Suprapubic skin (tissue), 4 donors: ENCODE results near the gene DCTD. TPM values are rescaled to one million over a fixed set of nuclear protein-coding genes. Genes with fewer than 3 reads are reported as not detected.

Experiments used
- DNase-seq, 2 donors: peaks; one replicate each; pipeline ENCODE4 v3.0.0-alpha.2; 2019; ENCODE audit warnings: low spot score in 2 of 2
- H3K27ac ChIP-seq: fragments of 200-600 bp; sonication (generic); one replicate; pipeline ENCODE4 v1.5.1; 2019
- H3K27me3 ChIP-seq: fragments of 200-600 bp; sonication (generic); one replicate; pipeline ENCODE4 v1.5.1; 2019
- H3K36me3 ChIP-seq: fragments of 200-600 bp; sonication (generic); one replicate; pipeline ENCODE4 v1.5.1; 2019
- H3K4me1 ChIP-seq: fragments of 200-600 bp; sonication (generic); one replicate; pipeline ENCODE4 v1.5.1; 2019
- H3K4me3 ChIP-seq: fragments of 200-600 bp; sonication (generic); one replicate; pipeline ENCODE4 v1.5.1; 2019; ENCODE audit warnings: mild to moderate bottlenecking
- H3K9me3 ChIP-seq: fragments of 200-600 bp; sonication (generic); one replicate; pipeline ENCODE4 v1.5.1; 2019
- EP300 ChIP-seq: sonication (generic); formaldehyde crosslinking; IDR thresholded peaks from one replicate; pipeline ENCODE4 v1.6.1; 2017; ENCODE audit warnings: antibody characterized with exemption
- POLR2A ChIP-seq, 2 donors: fragments of 450-650 bp; IDR thresholded peaks; one replicate each; pipeline ENCODE4 v1.6.1; 2017; ENCODE audit warnings: antibody characterized with exemption in 2 of 2, mild to moderate bottlenecking in 2 of 2, moderate library complexity in 2 of 2
- POLR2AphosphoS5 ChIP-seq, 3 donors: sonication (generic); formaldehyde crosslinking; IDR thresholded peaks; one replicate each; pipeline ENCODE4 v1.6.1; 2017; ENCODE audit warnings: antibody characterized with exemption in 3 of 3
- WGBS: methylation state at CpG from one replicate; pipeline ENCODE4 v1.1.5; 2018; 5-methylcytosine and 5-hydroxymethylcytosine counted together
- total RNA-seq, 4 donors: library from RNA; depleted of rRNA; stranded (reverse); fragments of >200 nt; gene quantifications; one replicate each; pipeline ENCODE4 v1.1.0, GENCODE V29; 2016
- TF ChIP-seq, protein P1 (sequence below), 2 donors: fragments of 200-600 bp in 1 of 2; fragments of 450-650 bp in 1 of 2; sonication (generic) in 1 of 2; IDR thresholded peaks; one replicate each; pipeline ENCODE4 v1.5.1; 2016 to 2019; ENCODE audit warnings: antibody characterized with exemption in 2 of 2, mild to moderate bottlenecking in 1 of 2, moderate library complexity in 1 of 2

DCTD gene
- total RNA-seq, 4 donors from 2014 or later = 32.7 to 40.7 (median 38.9) TPM

DNA sequence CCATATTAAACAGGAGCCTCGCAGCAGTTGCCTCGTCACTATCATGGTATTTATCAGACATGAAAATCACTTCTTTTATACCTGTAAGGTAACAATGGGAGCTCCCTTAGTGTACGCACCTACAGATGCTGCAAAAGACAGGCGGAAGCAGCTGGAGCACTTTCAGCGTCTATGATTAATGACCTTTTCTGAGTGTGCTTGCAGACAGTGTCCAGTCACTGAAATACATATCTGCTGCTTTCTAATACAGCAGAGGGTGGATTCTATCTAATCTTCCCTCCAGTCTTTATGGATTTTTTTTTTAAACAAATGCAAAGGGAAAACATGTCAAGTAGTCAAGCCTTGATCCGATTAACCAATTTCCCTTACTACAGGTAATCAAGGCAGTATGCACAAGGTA is 24.1 kb downstream of the DCTD start:
- peaks cover 87% of the 10 kb centered on the region for H3K36me3 ChIP-seq
- no peak overlapping the region for H3K27ac ChIP-seq
- no peak for DNase-seq
- no peaks in the 10 kb centered on the region for H3K27me3 ChIP-seq
- no peaks in the 10 kb centered on the region for H3K9me3 ChIP-seq
- TF ChIP-seq EP300 (no peak), POLR2A (IDR thresholded peaks at IDR 0.05) (no peak), POLR2AphosphoS5 (IDR thresholded peaks at IDR 0.05) (no peak)
- TF ChIP-seq, protein P1, sequence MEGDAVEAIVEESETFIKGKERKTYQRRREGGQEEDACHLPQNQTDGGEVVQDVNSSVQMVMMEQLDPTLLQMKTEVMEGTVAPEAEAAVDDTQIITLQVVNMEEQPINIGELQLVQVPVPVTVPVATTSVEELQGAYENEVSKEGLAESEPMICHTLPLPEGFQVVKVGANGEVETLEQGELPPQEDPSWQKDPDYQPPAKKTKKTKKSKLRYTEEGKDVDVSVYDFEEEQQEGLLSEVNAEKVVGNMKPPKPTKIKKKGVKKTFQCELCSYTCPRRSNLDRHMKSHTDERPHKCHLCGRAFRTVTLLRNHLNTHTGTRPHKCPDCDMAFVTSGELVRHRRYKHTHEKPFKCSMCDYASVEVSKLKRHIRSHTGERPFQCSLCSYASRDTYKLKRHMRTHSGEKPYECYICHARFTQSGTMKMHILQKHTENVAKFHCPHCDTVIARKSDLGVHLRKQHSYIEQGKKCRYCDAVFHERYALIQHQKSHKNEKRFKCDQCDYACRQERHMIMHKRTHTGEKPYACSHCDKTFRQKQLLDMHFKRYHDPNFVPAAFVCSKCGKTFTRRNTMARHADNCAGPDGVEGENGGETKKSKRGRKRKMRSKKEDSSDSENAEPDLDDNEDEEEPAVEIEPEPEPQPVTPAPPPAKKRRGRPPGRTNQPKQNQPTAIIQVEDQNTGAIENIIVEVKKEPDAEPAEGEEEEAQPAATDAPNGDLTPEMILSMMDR (IDR thresholded peaks at IDR 0.05) = no peak
- H3K4me3 ChIP-seq = no peak overlapping the region
- no peaks in the 10 kb centered on the region for H3K4me1 ChIP-seq
- WGBS = 90% methylated on average over 6 of the region's 6 CpGs

DNA sequence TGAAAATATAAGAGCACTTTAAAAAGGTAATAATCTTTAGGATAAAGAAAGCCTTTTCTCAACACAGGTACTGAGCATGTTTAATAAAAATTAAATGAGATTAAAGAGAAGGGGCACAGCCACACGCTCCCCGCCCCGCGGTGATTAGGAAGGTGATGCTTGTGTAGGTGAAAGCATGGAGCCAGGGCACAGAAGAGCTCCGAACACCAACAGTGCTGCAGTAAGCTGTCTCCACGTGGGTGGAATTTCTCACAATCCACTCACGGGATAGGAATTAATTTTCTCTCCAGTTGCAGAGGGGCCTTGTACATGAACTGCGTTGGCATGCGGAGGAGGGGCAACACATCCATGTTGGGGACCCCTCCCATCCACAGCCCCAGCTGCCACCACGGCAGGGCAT is 27.0 kb downstream of the DCTD start:
- H3K27me3 ChIP-seq = no peaks in the 10 kb centered on the region
- H3K4me3 ChIP-seq = no peak overlapping the region
- H3K27ac ChIP-seq = no peak overlapping the region
- H3K9me3 ChIP-seq = no peaks in the 10 kb centered on the region
- TF ChIP-seq EP300 = no peak
- no peak for TF ChIP-seq POLR2AphosphoS5 (IDR thresholded peaks at IDR 0.05)
- no peak for TF ChIP-seq POLR2A (IDR thresholded peaks at IDR 0.05)
- TF ChIP-seq, protein P1 (IDR thresholded peaks at IDR 0.05) = no peak
- no peaks in the 10 kb centered on the region for H3K4me1 ChIP-seq
- peaks cover 79% of the 10 kb centered on the region for H3K36me3 ChIP-seq
- 92% methylated on average over 7 of the region's 10 CpGs for WGBS
- DNase-seq = no peak

DNA sequence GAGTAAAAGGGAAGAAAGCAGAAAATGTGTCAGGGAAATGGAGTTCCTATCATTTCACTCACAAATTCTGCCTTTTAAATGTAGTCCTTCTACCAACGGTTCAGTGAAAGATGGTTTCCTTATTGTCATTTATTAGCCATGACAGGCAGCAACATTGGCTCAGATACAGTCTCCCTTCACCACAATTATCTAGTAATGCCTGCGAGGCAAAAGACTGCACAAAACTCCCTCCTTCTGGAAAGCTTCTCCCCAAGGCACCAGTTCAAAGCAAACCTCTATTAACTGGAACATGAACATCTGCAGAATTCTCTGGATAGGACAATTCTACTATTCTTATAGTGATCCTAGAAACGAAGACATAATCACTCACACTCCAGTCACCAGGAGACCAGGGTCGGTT is 28.3 kb downstream of the DCTD start:
- H3K4me3 ChIP-seq = no peak overlapping the region
- no peak for TF ChIP-seq EP300
- no peak for TF ChIP-seq POLR2AphosphoS5 (IDR thresholded peaks at IDR 0.05)
- TF ChIP-seq POLR2A (IDR thresholded peaks at IDR 0.05) = no peak
- TF ChIP-seq, protein P1 (IDR thresholded peaks at IDR 0.05) = no peak
- H3K4me1 ChIP-seq = no peaks in the 10 kb centered on the region
- DNase-seq = no peak
- no peaks in the 10 kb centered on the region for H3K9me3 ChIP-seq
- no peaks in the 10 kb centered on the region for H3K27me3 ChIP-seq
- peaks cover 70% of the 10 kb centered on the region for H3K36me3 ChIP-seq
- WGBS = 61% methylated on average over 4 of the region's 4 CpGs
- H3K27ac ChIP-seq = no peak overlapping the region

DNA sequence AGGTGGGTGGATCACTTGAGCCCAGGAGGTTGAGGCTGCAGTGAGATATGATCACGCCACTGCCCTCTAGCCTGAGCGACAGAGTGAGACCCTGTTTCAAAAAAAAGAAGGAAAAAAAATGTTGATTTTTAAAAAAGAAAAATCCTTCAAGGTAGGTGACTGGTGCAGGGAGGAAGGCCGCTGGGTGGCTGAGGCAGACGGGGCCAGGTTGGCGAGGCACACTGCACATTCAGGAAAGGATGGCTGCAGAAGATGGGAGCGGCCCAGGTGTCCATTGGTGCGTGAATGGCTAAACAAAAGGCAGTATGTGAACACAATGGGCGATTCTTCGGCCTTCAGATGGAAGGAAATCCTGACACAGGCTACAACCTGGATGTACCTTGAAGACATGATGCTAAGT is 30.4 kb downstream of the DCTD start:
- no peaks in the 10 kb centered on the region for H3K9me3 ChIP-seq
- 96% methylated on average over 9 of the region's 9 CpGs for WGBS

DNA sequence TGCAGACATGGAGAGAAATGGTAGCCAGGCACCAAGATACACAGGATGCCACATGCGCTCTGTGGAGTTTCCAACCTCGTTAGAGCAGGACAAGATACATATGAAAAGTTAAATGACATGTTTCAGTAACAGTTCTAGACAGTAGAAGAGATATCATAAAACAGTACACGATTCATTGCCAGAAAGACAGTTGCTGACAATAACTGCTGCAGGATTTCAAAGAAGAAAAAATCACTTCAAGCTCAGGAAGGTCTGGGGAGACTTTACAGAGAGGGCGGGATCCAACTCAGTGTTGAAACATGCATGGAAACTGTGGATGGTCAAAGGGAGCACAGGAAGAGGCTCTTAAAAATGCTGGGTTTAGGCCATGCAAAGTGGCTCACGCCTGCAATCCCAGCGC is 31.0 kb downstream of the DCTD start:
- DNase-seq = no peak
- no peak for TF ChIP-seq POLR2AphosphoS5 (IDR thresholded peaks at IDR 0.05)
- TF ChIP-seq, protein P1 (IDR thresholded peaks at IDR 0.05) = no peak
- no peak for TF ChIP-seq EP300
- no peak for TF ChIP-seq POLR2A (IDR thresholded peaks at IDR 0.05)
- no peaks in the 10 kb centered on the region for H3K9me3 ChIP-seq
- no peak overlapping the region for H3K27ac ChIP-seq
- no peak overlapping the region for H3K4me3 ChIP-seq
- H3K36me3 ChIP-seq = peaks cover 46% of the 10 kb centered on the region
- H3K4me1 ChIP-seq = no peaks in the 10 kb centered on the region
- 84% methylated on average over 6 of the region's 6 CpGs for WGBS
- H3K27me3 ChIP-seq = no peaks in the 10 kb centered on the region

More for the DNA sequence above, 30.4 kb downstream of the DCTD start:
- DNase-seq = no peak
- Histone ChIP-seq H3K4me1 (no peaks in the 10 kb centered on the region), H3K27me3 (no peaks in the 10 kb centered on the region), H3K4me3 (no peak overlapping the region), H3K36me3 (peaks cover 51% of the 10 kb centered on the region), H3K27ac (no peak overlapping the region)
- TF ChIP-seq POLR2A (IDR thresholded peaks at IDR 0.05) = no peak
- TF ChIP-seq, protein P1 (IDR thresholded peaks at IDR 0.05) = no peak
- no peak for TF ChIP-seq EP300
- TF ChIP-seq POLR2AphosphoS5 (IDR thresholded peaks at IDR 0.05) = no peak
